Heart right ventricle (tissue), 16 donors: ENCODE measurements around the gene GRID1. TPM values are rescaled to one million over a fixed set of nuclear protein-coding genes. Genes with fewer than 3 reads are reported as not detected.

Experiments
- ATAC-seq, 8 donors: fragments of 200-7000 bp; cut with Tn5 transposase; one replicate each; pipeline ENCODE4 v1.9.1; 2020; ENCODE audit warnings: mild to moderate bottlenecking in 8 of 8, moderate library complexity in 8 of 8, moderate number of reproducible peaks in 1 of 8
- DNase-seq, 2 donors: peaks; one replicate each; pipeline ENCODE4 v3.0.0-alpha.2; 2020
- H3K27ac ChIP-seq, 10 donors: fragments of 200-600 bp; sonication (generic) in 2 of 10; one replicate each; pipeline versions ENCODE4 v1.5.0 to v1.8.0; 2020 to 2022; ENCODE audit warnings: mild to moderate bottlenecking in 3 of 10
- H3K27me3 ChIP-seq, 7 donors: fragments of 200-600 bp; one replicate each; pipeline ENCODE4 v1.8.0; 2021 to 2022; ENCODE audit warnings: mild to moderate bottlenecking in 2 of 7
- H3K36me3 ChIP-seq, 9 donors: fragments of 200-600 bp; sonication (generic) in 1 of 9; one replicate each; pipeline versions ENCODE4 v1.5.0 to v1.8.0; 2020 to 2022; ENCODE audit warnings: mild to moderate bottlenecking in 2 of 9
- H3K4me1 ChIP-seq, 9 donors: fragments of 200-600 bp; sonication (generic) in 1 of 9; one replicate each; pipeline versions ENCODE4 v1.5.0 to v1.8.0; 2020 to 2022; ENCODE audit warnings: mild to moderate bottlenecking in 4 of 9
- H3K4me3 ChIP-seq, 10 donors: fragments of 200-600 bp; sonication (generic) in 2 of 10; one replicate each; pipeline versions ENCODE4 v1.5.0 to v1.8.0; 2020 to 2022; ENCODE audit warnings: mild to moderate bottlenecking in 7 of 10, moderate library complexity in 2 of 10
- H3K9me3 ChIP-seq, 11 donors: fragments of 200-600 bp in 10 of 11; sonication (generic) in 2 of 11; one replicate each; pipeline versions ENCODE4 v1.5.0 to v1.8.0; 2013 to 2022; ENCODE audit warnings: mild to moderate bottlenecking in 2 of 11, control low read depth in 1 of 11, moderate library complexity in 1 of 11
- WGBS, 2 donors: extraction: QIAGEN DNeasy Blood & Tissue Kit; methylation state at CpG; one replicate each; pipeline ENCODE4 v1.1.7; 2013; ENCODE audit warnings: inconsistent platforms in 1 of 2; 5-methylcytosine and 5-hydroxymethylcytosine counted together
- intact Hi-C, 10 donors: fragments of 100-400 bp; cut with DNase I; formaldehyde crosslinking; loops; one replicate each; pipeline versions ENCODE4 v1.11.1 to v1.14.2; 2022
- polyA plus RNA-seq, 2 donors: library from polyadenylated mRNA; stranded (reverse); fragments of 200-250 nt; gene quantifications; one replicate each; pipeline ENCODE4 v1.2.3, GENCODE V29; 2013
- total RNA-seq, 10 donors: library from RNA; stranded (reverse); fragmentation: NEBNext Ultra II Directional in 3 of 10; extraction: Animal tissue kit (Norgen Biotek cat#: 25700) in 3 of 10; gene quantifications; one replicate each; pipeline versions ENCODE4 v1.2.1 to v1.2.4, GENCODE V29; 2021 to 2023
- TF ChIP-seq, protein P1 (sequence below), 9 donors: fragments of 200-600 bp; sonication (generic) in 2 of 9; IDR thresholded peaks; one replicate each; pipeline versions ENCODE4 v1.5.0 to v1.8.0; 2021 to 2022; ENCODE audit warnings: antibody characterized with exemption in 9 of 9, mild to moderate bottlenecking in 5 of 9, moderate library complexity in 1 of 9
- donor health status: Arrhythmogenic right ventricular cardiomyopathy.
- donor health status: ischemic (EF 13 %, LVEDD 7.1; RV severe dilation, severe dysfunction).
- donor health status: healthy with polysubstance abuse.
- donor health status: DM: no; HTN: yes; CAD: no.
- donor health status: DM: no; HTN: no; CAD: no.
- donor health status: ischemic (EF 25% LVEDD 6.9; RV normal size, moderate dysfunction).
- donor health status: ischemic (EF 25% LVEDD 5.7; RV mildly dilated, moderate dysfunction).
- donor health status: healthy.
- donor health status: DM: yes; HTN: yes; CAD: no.
- donor health status: Ischemic cardiomyopathy.
- donor health status: ischemic (EF 35%, LVEDD 5.7; RV mildly dilated, moderate dysfunction).
- donor health status: nonischemic (EF 11% LVEDD 7.7; RV severe dilation, severe dysfunction).
- donor health status: DM: yes; HTN: yes; CAD: no.
- donor health status: PGD.
- donor health status: ischemic (EF 29% LVEDD 5.4; RV normal size, mild dysfunction).
- donor health status: nonischemic (EF 23%, LVEDD 6.1; RV moderate dilation, normal function).

Gene GRID1
- total and polyA plus RNA-seq, 12 donors: 0.44 to 3.4 (median 1.5) TPM

DNA sequence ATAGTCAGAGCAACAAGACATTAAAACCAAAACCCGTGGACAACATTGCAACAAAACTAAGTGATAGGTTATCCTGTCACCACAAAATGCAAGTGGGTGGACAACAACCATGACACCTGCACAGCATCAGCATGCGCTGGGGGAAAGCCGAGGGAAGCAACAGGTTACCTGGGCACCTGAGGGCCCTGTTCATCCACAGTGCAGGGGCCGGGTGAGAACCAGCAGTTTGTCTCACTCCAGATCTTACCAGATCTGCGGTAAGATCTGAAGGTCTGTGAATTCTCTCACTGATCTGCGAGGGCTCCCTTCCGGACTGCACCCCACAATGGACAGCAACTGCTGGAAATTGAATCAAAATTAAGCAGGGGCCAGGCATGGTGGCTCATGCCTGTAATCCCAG, 30.5 kb upstream of the GRID1 start:
- no peaks in the 10 kb centered on the region for H3K36me3 ChIP-seq
- H3K4me3 ChIP-seq: no peak overlapping the region
- TF ChIP-seq, protein P1, sequence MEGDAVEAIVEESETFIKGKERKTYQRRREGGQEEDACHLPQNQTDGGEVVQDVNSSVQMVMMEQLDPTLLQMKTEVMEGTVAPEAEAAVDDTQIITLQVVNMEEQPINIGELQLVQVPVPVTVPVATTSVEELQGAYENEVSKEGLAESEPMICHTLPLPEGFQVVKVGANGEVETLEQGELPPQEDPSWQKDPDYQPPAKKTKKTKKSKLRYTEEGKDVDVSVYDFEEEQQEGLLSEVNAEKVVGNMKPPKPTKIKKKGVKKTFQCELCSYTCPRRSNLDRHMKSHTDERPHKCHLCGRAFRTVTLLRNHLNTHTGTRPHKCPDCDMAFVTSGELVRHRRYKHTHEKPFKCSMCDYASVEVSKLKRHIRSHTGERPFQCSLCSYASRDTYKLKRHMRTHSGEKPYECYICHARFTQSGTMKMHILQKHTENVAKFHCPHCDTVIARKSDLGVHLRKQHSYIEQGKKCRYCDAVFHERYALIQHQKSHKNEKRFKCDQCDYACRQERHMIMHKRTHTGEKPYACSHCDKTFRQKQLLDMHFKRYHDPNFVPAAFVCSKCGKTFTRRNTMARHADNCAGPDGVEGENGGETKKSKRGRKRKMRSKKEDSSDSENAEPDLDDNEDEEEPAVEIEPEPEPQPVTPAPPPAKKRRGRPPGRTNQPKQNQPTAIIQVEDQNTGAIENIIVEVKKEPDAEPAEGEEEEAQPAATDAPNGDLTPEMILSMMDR (IDR thresholded peaks at IDR 0.05): no peak
- peaks cover 0 to 30% (median 25%) of the 10 kb centered on the region in 9 donors for H3K4me1 ChIP-seq
- H3K27me3 ChIP-seq: peaks cover 0 to 60% (median 18%) of the 10 kb centered on the region in 7 donors
- H3K27ac ChIP-seq: no peak overlapping the region
- no peak for DNase-seq
- intact Hi-C loops: loop anchor here in 3 of 10 donors (5.0 kb wide), 1 partner anchor 190 kb away; no protein-coding TSS in a partner anchor
- no peak for ATAC-seq
- WGBS, 2 donors: 79 to 93% methylated on average over 7 of the region's 7 CpGs
- H3K9me3 ChIP-seq: no peaks in the 10 kb centered on the region

DNA sequence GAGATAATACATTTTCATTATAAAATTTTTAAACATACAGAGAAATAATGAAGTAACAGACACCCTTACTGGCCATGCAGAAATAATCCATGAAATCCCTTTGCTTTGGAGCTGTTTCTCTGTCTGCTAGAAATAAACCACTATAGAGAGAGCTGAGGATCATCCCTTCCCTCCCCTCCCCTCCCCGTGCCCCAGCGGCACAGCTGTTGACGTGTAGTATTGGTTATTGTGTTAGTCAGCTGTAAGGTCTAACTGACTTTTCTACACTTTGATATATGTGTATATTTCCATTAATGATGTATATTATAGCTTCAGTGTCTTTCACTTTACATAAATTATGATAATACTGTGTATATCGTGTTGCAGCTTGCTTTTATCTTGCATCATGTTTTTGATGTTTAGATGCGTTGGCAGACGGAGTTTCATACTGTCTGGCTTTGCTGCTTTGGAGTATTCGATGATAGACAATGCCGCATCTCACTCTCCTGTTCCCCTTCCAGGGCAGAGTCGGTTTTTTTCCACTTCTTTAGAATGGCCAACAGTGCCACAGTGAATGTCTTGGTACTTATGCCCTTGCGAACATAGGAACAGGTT, 27.4 kb upstream of the GRID1 start:
- TF ChIP-seq, protein P1 (IDR thresholded peaks at IDR 0.05): no peak
- H3K4me3 ChIP-seq: no peak overlapping the region
- 71 to 72% methylated on average over 10 of the region's 10 CpGs for WGBS, 2 donors
- peaks cover 0 to 11% (median 6%) of the 10 kb centered on the region in 9 donors for H3K4me1 ChIP-seq
- no peak for ATAC-seq
- no peaks in the 10 kb centered on the region for H3K9me3 ChIP-seq
- intact Hi-C loops: no loop called here
- H3K27me3 ChIP-seq: peaks cover 5 to 71% (median 36%) of the 10 kb centered on the region in 7 donors
- H3K36me3 ChIP-seq: no peaks in the 10 kb centered on the region
- DNase-seq: no peak
- no peak overlapping the region for H3K27ac ChIP-seq

DNA sequence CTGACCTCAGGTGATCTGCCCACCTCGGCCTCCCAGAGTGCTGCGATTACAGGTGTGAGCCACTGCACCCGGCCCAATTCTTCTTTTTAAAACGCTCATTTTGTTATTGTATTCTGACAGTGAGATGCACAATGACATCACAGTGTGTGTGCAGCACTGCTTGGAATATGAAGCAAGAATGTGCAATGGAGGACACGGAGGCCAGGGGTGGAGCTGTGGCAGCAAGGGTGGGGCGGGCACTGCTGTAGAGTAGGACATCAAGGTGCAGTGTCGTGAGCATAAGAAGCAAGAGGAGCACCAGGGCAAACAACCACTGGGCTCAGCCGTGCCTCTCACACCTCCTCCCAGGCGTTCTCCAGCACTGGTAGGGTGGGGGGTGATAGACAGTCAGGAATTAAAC, 26.8 kb upstream of the GRID1 start:
- H3K27me3 ChIP-seq: peaks cover 5 to 74% (median 39%) of the 10 kb centered on the region in 7 donors
- DNase-seq (no peak), ATAC-seq (no peak)
- TF ChIP-seq, protein P1 (IDR thresholded peaks at IDR 0.05): no peak
- 78 to 80% methylated on average over 9 of the region's 9 CpGs for WGBS, 2 donors
- intact Hi-C loops: no loop called here
- H3K9me3 ChIP-seq: no peaks in the 10 kb centered on the region
- H3K27ac ChIP-seq: no peak overlapping the region
- H3K4me3 ChIP-seq: no peak overlapping the region
- H3K36me3 ChIP-seq: no peaks in the 10 kb centered on the region
- H3K4me1 ChIP-seq: peaks cover 0 to 11% (median 6%) of the 10 kb centered on the region in 9 donors

DNA sequence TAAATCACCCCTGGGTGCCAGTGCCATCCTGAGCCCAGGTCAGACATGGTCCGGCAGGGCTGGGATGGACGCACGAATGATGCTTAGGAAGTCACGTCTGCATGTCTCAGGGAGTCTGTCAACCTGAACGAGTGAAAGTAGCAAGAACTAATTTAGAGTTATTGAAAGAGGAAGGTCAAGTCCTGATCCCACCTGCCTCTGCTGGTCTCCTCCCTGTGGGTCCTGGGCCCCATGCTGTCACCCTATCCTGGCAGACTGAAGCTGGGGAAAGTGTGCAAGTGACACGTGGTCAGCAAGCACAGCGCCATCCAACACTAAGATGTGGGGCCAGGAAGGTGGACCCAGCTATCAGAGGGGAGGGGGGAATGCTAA, 26.1 kb upstream of the GRID1 start:
- Histone ChIP-seq H3K36me3 (no peaks in the 10 kb centered on the region), H3K27me3 (peaks cover 5 to 78% (median 46%) of the 10 kb centered on the region in 7 donors), H3K9me3 (no peaks in the 10 kb centered on the region), H3K4me1 (peaks cover 0 to 11% (median 6%) of the 10 kb centered on the region in 9 donors), H3K4me3 (no peak overlapping the region), H3K27ac (no peak overlapping the region)
- no peak for DNase-seq
- TF ChIP-seq, protein P1 (IDR thresholded peaks at IDR 0.05): no peak
- WGBS, 2 donors: 85 to 90% methylated on average over 7 of the region's 7 CpGs
- ATAC-seq: no peak
- intact Hi-C loops: no loop called here
